CD14-positive monocyte (primary cell): ENCODE measurements around the gene LTBP1. TPM values are rescaled to one million over a fixed set of nuclear protein-coding genes. Genes with fewer than 3 reads are reported as not detected.

Experiments
- DNase-seq, 3 donors: peaks; one replicate each; pipeline ENCODE4 v3.0.0-alpha.2; 2011 to 2022
- H2AFZ ChIP-seq: 2 replicates; pipeline ENCODE4 v1.6.0; 2012; ENCODE audit warnings: mild to moderate bottlenecking, low read depth, low read length, inconsistent platforms; ENCODE audit not compliant: insufficient read depth, poor library complexity, severe bottlenecking
- H3K27ac ChIP-seq, 2 donors: 1 replicate in 1 of 2; 2 replicates in 1 of 2; pipeline ENCODE4 v1.5.1; 2012 to 2013; ENCODE audit warnings: low read length in 2 of 2, control low read depth in 1 of 2, inconsistent platforms in 1 of 2, low read depth in 1 of 2, mild to moderate bottlenecking in 1 of 2
- H3K27me3 ChIP-seq, 2 donors: one replicate each; pipeline versions ENCODE4 v1.6.0 to v1.6.1; 2011 to 2013; ENCODE audit warnings: low read length in 2 of 2; ENCODE audit not compliant: control insufficient read depth in 2 of 2, insufficient read depth in 2 of 2
- H3K36me3 ChIP-seq, 2 donors: replicated peaks in 1 of 2; 1 replicate in 1 of 2; 2 replicates in 1 of 2; pipeline versions ENCODE4 v1.5.1 to v1.6.1; 2012 to 2013; ENCODE audit warnings: low read length in 2 of 2, control low read depth in 1 of 2, inconsistent platforms in 1 of 2, mild to moderate bottlenecking in 1 of 2; ENCODE audit not compliant: insufficient read depth in 2 of 2, control insufficient read depth in 1 of 2
- H3K4me1 ChIP-seq, 2 donors: 1 replicate in 1 of 2; 2 replicates in 1 of 2; pipeline versions ENCODE4 v1.5.1 to v1.6.1; 2012 to 2013; ENCODE audit warnings: low read length in 2 of 2, control low read depth in 1 of 2, inconsistent platforms in 1 of 2, mild to moderate bottlenecking in 1 of 2, moderate library complexity in 1 of 2; ENCODE audit not compliant: insufficient read depth in 2 of 2, control insufficient read depth in 1 of 2
- H3K4me2 ChIP-seq: replicated peaks from 2 replicates; pipeline ENCODE3; 2012; ENCODE audit warnings: low read length, moderate library complexity, mild to moderate bottlenecking; ENCODE audit not compliant: poor library complexity, severe bottlenecking; ENCODE audit errors: extremely low read depth
- H3K4me3 ChIP-seq, 3 experiments: fragments of 200-600 bp in 1 of 3; sonication (generic) in 1 of 3; replicated peaks in 1 of 3; 1 replicate in 2 of 3; 2 replicates in 1 of 3; pipeline ENCODE4 v1.5.1; 2011 to 2013; ENCODE audit warnings: low read length in 3 of 3, mild to moderate bottlenecking in 3 of 3, control low read depth in 2 of 3, low read depth in 2 of 3, inconsistent platforms in 1 of 3, moderate library complexity in 1 of 3
- H3K79me2 ChIP-seq: 2 replicates; pipeline ENCODE4 v1.6.0; 2012; ENCODE audit warnings: mild to moderate bottlenecking, control low read depth, inconsistent platforms, low read length, moderate library complexity; ENCODE audit not compliant: insufficient read depth
- H3K9ac ChIP-seq: 2 replicates; pipeline ENCODE4 v1.6.0; 2017; ENCODE audit warnings: low read length, mild to moderate bottlenecking; ENCODE audit not compliant: insufficient read depth, poor library complexity, severe bottlenecking
- H3K9me3 ChIP-seq, 2 donors: replicated peaks in 1 of 2; 1 replicate in 1 of 2; 2 replicates in 1 of 2; pipeline versions ENCODE4 v1.5.1 to v1.6.1; 2012 to 2013; ENCODE audit warnings: low read length in 2 of 2, control low read depth in 1 of 2; ENCODE audit not compliant: control insufficient read depth in 1 of 2, insufficient read depth in 1 of 2
- H4K20me1 ChIP-seq: 2 replicates; pipeline ENCODE4 v1.6.0; 2012; ENCODE audit warnings: mild to moderate bottlenecking, low read length, control low read depth, moderate library complexity; ENCODE audit not compliant: insufficient read depth
- H3K27ac Mint-ChIP-seq, 7 donors: one replicate each; pipeline ENCODE4 v1.8.0; 2020; ENCODE audit warnings: mild to moderate bottlenecking in 7 of 7, mixed read lengths in 7 of 7, moderate library complexity in 6 of 7, inconsistent platforms in 2 of 7
- H3K27me3 Mint-ChIP-seq, 3 donors: one replicate each; pipeline ENCODE4 v1.8.0; 2021 to 2022; ENCODE audit warnings: low read depth in 3 of 3, mild to moderate bottlenecking in 3 of 3, mixed read lengths in 3 of 3, moderate library complexity in 3 of 3, inconsistent platforms in 1 of 3
- H3K36me3 Mint-ChIP-seq, 2 donors: one replicate each; pipeline ENCODE4 v1.8.0; 2020; ENCODE audit warnings: mixed read lengths in 2 of 2, inconsistent platforms in 1 of 2, mild to moderate bottlenecking in 1 of 2
- H3K4me1 Mint-ChIP-seq: one replicate; pipeline ENCODE4 v1.8.0; 2020; ENCODE audit warnings: mild to moderate bottlenecking, mixed read lengths
- H3K4me3 Mint-ChIP-seq, 2 donors: one replicate each; pipeline ENCODE4 v1.8.0; 2020; ENCODE audit warnings: mild to moderate bottlenecking in 2 of 2, mixed read lengths in 2 of 2, moderate library complexity in 1 of 2
- H3K9me3 Mint-ChIP-seq, 7 donors: one replicate each; pipeline ENCODE4 v1.8.0; 2020 to 2022; ENCODE audit warnings: mixed read lengths in 7 of 7, mild to moderate bottlenecking in 6 of 7, moderate library complexity in 6 of 7, inconsistent platforms in 2 of 7
- WGBS: methylation state at CpG from one replicate; pipeline ENCODE4 v1.1.5; 2013; ENCODE audit warnings: missing lambda C conversion rate; ENCODE audit not compliant: insufficient coverage; 5-methylcytosine and 5-hydroxymethylcytosine counted together
- intact Hi-C, 2 donors: fragments of 100-400 bp; cut with micrococcal nuclease; formaldehyde crosslinking; loops; one replicate each; pipeline versions ENCODE4 v1.15.0 to v1.15.1; 2023
- polyA plus RNA-seq, 3 donors: library from polyadenylated mRNA; depleted of rRNA in 1 of 3; unstranded in 2 of 3; stranded (reverse) in 1 of 3; fragments of 300-500 nt in 2 of 3; fragments of >200 nt in 1 of 3; fragmentation: Illumina TruSeq in 2 of 3; gene quantifications; 1 replicate in 2 of 3; 2 replicates in 1 of 3; pipeline ENCODE4 v1.2.3, GENCODE V29; 2012 to 2021
- TF ChIP-seq, protein P1 (sequence below): fragments of 200-600 bp; IDR thresholded peaks from one replicate; pipeline ENCODE4 v1.8.0; 2022; ENCODE audit warnings: antibody characterized with exemption, mild to moderate bottlenecking

Gene LTBP1
- polyA plus RNA-seq, 3 donors: 0.18 to 0.24 TPM; not detected in 1

DNA sequence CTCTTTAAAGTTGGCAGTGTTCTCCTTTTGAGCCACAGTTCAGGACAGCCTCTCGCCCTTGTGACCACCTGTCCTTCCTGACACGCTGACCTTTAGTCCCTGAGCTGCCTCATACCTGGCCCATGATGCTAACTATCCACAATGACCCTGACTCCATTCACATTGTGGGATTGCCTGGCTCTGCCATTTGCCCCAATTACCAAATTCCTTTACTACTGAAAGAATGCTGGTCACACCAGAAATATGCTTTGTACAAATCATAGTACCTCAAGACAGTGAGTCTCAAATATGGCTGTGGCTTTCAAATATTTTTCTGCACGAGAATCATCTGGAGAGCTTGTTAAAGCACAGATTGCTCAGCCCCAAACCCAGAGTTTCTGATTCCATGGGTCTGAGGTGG lies 54.2 kb downstream of the LTBP1 start:
- Histone ChIP-seq H3K4me2 (no peak overlapping the region), H3K4me1 (no peaks in the 10 kb centered on the region), H2AFZ (no peak overlapping the region), H4K20me1 (no peaks in the 10 kb centered on the region), H3K27me3 (no peaks in the 10 kb centered on the region), H3K36me3 (no peaks in the 10 kb centered on the region), H3K27ac (no peak overlapping the region), H3K79me2 (no peaks in the 10 kb centered on the region), H3K9me3 (no peaks in the 10 kb centered on the region), H3K9ac (no peak overlapping the region), H3K4me3 (no peak overlapping the region)
- H3K36me3 Mint-ChIP-seq: no peaks in the 10 kb centered on the region
- no peak for DNase-seq
- H3K9me3 Mint-ChIP-seq: peaks cover 0 to 2% (median 0%) of the 10 kb centered on the region in 7 donors
- no peaks in the 10 kb centered on the region for H3K4me1 Mint-ChIP-seq
- intact Hi-C loops: no loop called here
- TF ChIP-seq, protein P1, sequence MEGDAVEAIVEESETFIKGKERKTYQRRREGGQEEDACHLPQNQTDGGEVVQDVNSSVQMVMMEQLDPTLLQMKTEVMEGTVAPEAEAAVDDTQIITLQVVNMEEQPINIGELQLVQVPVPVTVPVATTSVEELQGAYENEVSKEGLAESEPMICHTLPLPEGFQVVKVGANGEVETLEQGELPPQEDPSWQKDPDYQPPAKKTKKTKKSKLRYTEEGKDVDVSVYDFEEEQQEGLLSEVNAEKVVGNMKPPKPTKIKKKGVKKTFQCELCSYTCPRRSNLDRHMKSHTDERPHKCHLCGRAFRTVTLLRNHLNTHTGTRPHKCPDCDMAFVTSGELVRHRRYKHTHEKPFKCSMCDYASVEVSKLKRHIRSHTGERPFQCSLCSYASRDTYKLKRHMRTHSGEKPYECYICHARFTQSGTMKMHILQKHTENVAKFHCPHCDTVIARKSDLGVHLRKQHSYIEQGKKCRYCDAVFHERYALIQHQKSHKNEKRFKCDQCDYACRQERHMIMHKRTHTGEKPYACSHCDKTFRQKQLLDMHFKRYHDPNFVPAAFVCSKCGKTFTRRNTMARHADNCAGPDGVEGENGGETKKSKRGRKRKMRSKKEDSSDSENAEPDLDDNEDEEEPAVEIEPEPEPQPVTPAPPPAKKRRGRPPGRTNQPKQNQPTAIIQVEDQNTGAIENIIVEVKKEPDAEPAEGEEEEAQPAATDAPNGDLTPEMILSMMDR: no peak
- no peak overlapping the region for H3K27ac Mint-ChIP-seq
- peaks cover 0 to 4% (median 2%) of the 10 kb centered on the region in 3 donors for H3K27me3 Mint-ChIP-seq
- 94% methylated on average over 2 of the region's 3 CpGs for WGBS
- H3K4me3 Mint-ChIP-seq: no peak overlapping the region

DNA sequence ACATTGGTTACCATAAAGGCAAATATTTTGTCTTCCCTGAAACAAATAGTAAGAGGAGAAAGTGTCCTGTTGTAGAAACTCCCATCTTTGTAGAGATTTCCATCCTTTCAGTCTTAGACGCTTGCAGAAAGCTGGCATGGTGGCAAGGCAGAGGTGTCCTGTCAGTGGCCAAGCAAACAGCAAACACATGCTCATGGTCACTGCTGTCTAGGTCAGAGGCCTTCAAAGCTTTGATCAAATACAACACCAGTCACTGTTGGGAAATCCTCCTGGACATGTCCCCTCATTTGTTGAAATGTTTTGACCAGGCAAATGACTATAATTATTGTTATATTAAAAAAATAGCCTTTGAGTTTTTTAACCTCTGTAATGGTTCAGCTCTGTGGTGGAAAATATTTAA lies 55.1 kb downstream of the LTBP1 start:
- no peak overlapping the region for H3K4me3 Mint-ChIP-seq
- no peaks in the 10 kb centered on the region for H3K4me1 Mint-ChIP-seq
- no peaks in the 10 kb centered on the region for H3K4me1 ChIP-seq
- H3K9ac ChIP-seq: no peak overlapping the region
- no CpG with 5 or more reads among the region's 1 CpG for WGBS
- no peaks in the 10 kb centered on the region for H3K36me3 Mint-ChIP-seq
- no peak overlapping the region for H3K27ac Mint-ChIP-seq
- no peak for DNase-seq
- TF ChIP-seq, protein P1: no peak
- no peak overlapping the region for H2AFZ ChIP-seq
- no peaks in the 10 kb centered on the region for H3K36me3 ChIP-seq
- no peaks in the 10 kb centered on the region for H3K9me3 ChIP-seq
- H3K27me3 ChIP-seq: no peaks in the 10 kb centered on the region
- no peak overlapping the region for H3K4me2 ChIP-seq
- H3K9me3 Mint-ChIP-seq: no peaks in the 10 kb centered on the region
- H4K20me1 ChIP-seq: no peaks in the 10 kb centered on the region
- H3K27ac ChIP-seq: no peak overlapping the region
- H3K4me3 ChIP-seq: no peak overlapping the region
- H3K79me2 ChIP-seq: no peaks in the 10 kb centered on the region
- intact Hi-C loops: no loop called here
- peaks cover 0 to 4% (median 2%) of the 10 kb centered on the region in 3 donors for H3K27me3 Mint-ChIP-seq
